GM18868 (cell line): ENCODE results near the gene FCHSD2.
"Not testable (repeated sequence)": the region's sequence is repeated elsewhere in the genome, so short reads cannot be mapped to it uniquely, and the experiment has no call there.

Experiments used
- ATAC-seq: cut with Tn5 transposase; IDR thresholded peaks from one replicate; pipeline ENCODE4 v1.9.1; 2021; ENCODE audit warnings: mild to moderate bottlenecking, moderate library complexity; ENCODE audit not compliant: unreplicated experiment

FCHSD2 gene

GRCh38 chr11:72897506-72897905 lies 244.6 kb downstream of the FCHSD2 start:
- ATAC-seq, result no peak

- ATAC-seq, result no peak
Observed at GRCh38 chr11:72896431-72896830, 245.7 kb downstream of the FCHSD2 start.

- ATAC-seq, result no peak
Observed at GRCh38 chr11:72890881-72891280, 251.2 kb downstream of the FCHSD2 start.

- no peak for ATAC-seq
Observed at GRCh38 chr11:72886619-72887018, 255.5 kb downstream of the FCHSD2 start.

- ATAC-seq, result no peak
Observed at GRCh38 chr11:72885749-72886609, 256.1 kb downstream of the FCHSD2 start.

- no peak for ATAC-seq
Observed at GRCh38 chr11:72876147-72876546, 266.0 kb downstream of the FCHSD2 start.

- no peak for ATAC-seq
Observed at GRCh38 chr11:72875736-72876135, 266.4 kb downstream of the FCHSD2 start.

- no peak for ATAC-seq
Observed at GRCh38 chr11:72872012-72872411, 270.1 kb downstream of the FCHSD2 start.

- no peak for ATAC-seq
Observed at GRCh38 chr11:72871119-72871518, 271.0 kb downstream of the FCHSD2 start.

GRCh38 chr11:72869831-72870230 lies 272.3 kb downstream of the FCHSD2 start:
- no peak for ATAC-seq

GRCh38 chr11:72867970-72868369 lies 274.1 kb downstream of the FCHSD2 start:
- ATAC-seq, result no peak

GRCh38 chr11:72864702-72865655 lies 277.1 kb downstream of the FCHSD2 start:
- ATAC-seq, result no peak

GRCh38 chr11:72863916-72864315 lies 278.2 kb downstream of the FCHSD2 start:
- ATAC-seq, result no peak

GRCh38 chr11:72863091-72863490 lies 279.0 kb downstream of the FCHSD2 start:
- ATAC-seq, result no peak

GRCh38 chr11:72860592-72860991 lies 281.5 kb downstream of the FCHSD2 start:
- ATAC-seq, result no peak

- no peak for ATAC-seq
Observed at GRCh38 chr11:72860010-72860409, 282.1 kb downstream of the FCHSD2 start.

GRCh38 chr11:72859126-72859525 lies 283.0 kb downstream of the FCHSD2 start:
- no peak for ATAC-seq

GRCh38 chr11:72858267-72858666 lies 283.9 kb downstream of the FCHSD2 start:
- not testable (repeated sequence) for ATAC-seq

- no peak for ATAC-seq
Observed at GRCh38 chr11:72856551-72857345, 285.4 kb downstream of the FCHSD2 start.

- ATAC-seq, result no peak
Observed at GRCh38 chr11:72856065-72856464, 286.1 kb downstream of the FCHSD2 start.

- no peak for ATAC-seq
Observed at GRCh38 chr11:72851726-72852125, 290.4 kb downstream of the FCHSD2 start.
